Endothelial cell of umbilical vein (primary cell): ENCODE data around the gene SFSWAP. TPM values are rescaled to one million over a fixed set of nuclear protein-coding genes. Genes with fewer than 3 reads are reported as not detected.

Experiments used
- BruUV-seq: library from RNA; stranded (reverse); fragments of 400-500 nt; replicated peaks from 2 replicates; lab custom pipeline; 2021; lab: Mats Ljungman, UMichigan
- CTCF ChIA-PET: fragments of 300-600, 350-600 bp; sonication (Branson Sonifier 250); formaldehyde crosslinking; loops from one replicate; lab custom pipeline; 2021; ENCODE audit warnings: antibody characterized with exemption, inconsistent platforms; lab: Charles Lee
- POLR2A ChIA-PET: fragments of 300-600, 350-600 bp; sonication (Branson Sonifier 250); formaldehyde crosslinking; loops from one replicate; lab custom pipeline; 2021; ENCODE audit warnings: antibody characterized with exemption, inconsistent platforms; lab: Charles Lee
- DNase-seq: peaks from one replicate; pipeline ENCODE4 v3.0.0-alpha.2; 2011; ENCODE audit warnings: low read depth, low spot score
- FAIRE-seq: peaks from 2 replicates; lab custom pipeline; 2011; peaks lifted over from hg19 to GRCh38; lab: Jason Lieb, UNC
- H2AFZ ChIP-seq: 2 replicates; pipeline ENCODE4 v1.6.0; 2012; ENCODE audit warnings: low read depth, low read length, control low read depth, inconsistent platforms
- H3K27ac ChIP-seq: 2 replicates; pipeline ENCODE4 v1.5.1; 2011; ENCODE audit warnings: low read depth, mild to moderate bottlenecking, control low read depth, low read length, moderate library complexity; ENCODE audit not compliant: insufficient read depth
- H3K27me3 ChIP-seq, 2 experiments: 2 replicates each; pipeline versions ENCODE4 v1.6.0 to v1.6.1; 2011; ENCODE audit warnings: low read length in 2 of 2, mixed read lengths in 1 of 2; ENCODE audit not compliant: control insufficient read depth in 2 of 2, insufficient read depth in 2 of 2
- H3K36me3 ChIP-seq, 2 experiments: 2 replicates in 1 of 2; 3 replicates in 1 of 2; pipeline ENCODE4 v1.5.1; 2011; ENCODE audit warnings: low read length in 2 of 2, mild to moderate bottlenecking in 1 of 2, moderate library complexity in 1 of 2; ENCODE audit not compliant: control insufficient read depth in 2 of 2, insufficient read depth in 2 of 2; ENCODE audit errors: extremely low read depth in 1 of 2
- H3K4me1 ChIP-seq: 3 replicates; pipeline ENCODE4 v1.5.1; 2011; ENCODE audit warnings: mild to moderate bottlenecking, low read length; ENCODE audit not compliant: control insufficient read depth, insufficient read depth; ENCODE audit errors: extremely low read depth
- H3K4me2 ChIP-seq: 2 replicates; pipeline ENCODE4 v1.6.1; 2011; ENCODE audit warnings: low read length, control low read depth, mixed read lengths; ENCODE audit not compliant: insufficient read depth
- H3K4me3 ChIP-seq, 3 experiments: fragments of 200-600 bp in 1 of 3; sonication (generic), shearing (Covaris generic) in 1 of 3; replicated peaks in 1 of 3; 2 replicates each; pipeline ENCODE4 v1.5.1; 2011 to 2016; ENCODE audit warnings: control low read depth in 3 of 3, low read length in 3 of 3, mild to moderate bottlenecking in 2 of 3, inconsistent platforms in 1 of 3, low read depth in 1 of 3, moderate library complexity in 1 of 3; ENCODE audit not compliant: insufficient read depth in 1 of 3
- H3K79me2 ChIP-seq: 2 replicates; pipeline ENCODE4 v1.6.0; 2012; ENCODE audit warnings: low read length, inconsistent platforms; ENCODE audit not compliant: control insufficient read depth, insufficient read depth
- H3K9ac ChIP-seq: replicated peaks from 2 replicates; pipeline ENCODE3; 2011; ENCODE audit warnings: low read length, control low read depth; ENCODE audit not compliant: insufficient read depth; ENCODE audit errors: extremely low read depth
- H3K9me1 ChIP-seq: replicated peaks from 3 replicates; pipeline ENCODE4 v1.6.0; 2011; ENCODE audit warnings: mild to moderate bottlenecking, low read length; ENCODE audit not compliant: control insufficient read depth, insufficient read depth; ENCODE audit errors: extremely low read depth
- H3K9me3 ChIP-seq: replicated peaks from 2 replicates; pipeline ENCODE4 v1.5.1; 2012; ENCODE audit warnings: low read length, inconsistent platforms; ENCODE audit not compliant: control insufficient read depth, insufficient read depth
- H4K20me1 ChIP-seq: replicated peaks from 2 replicates; pipeline ENCODE3; 2011; ENCODE audit warnings: mild to moderate bottlenecking, low read length; ENCODE audit not compliant: control insufficient read depth, insufficient read depth; ENCODE audit errors: extremely low read depth
- EZH2 ChIP-seq: IDR thresholded peaks from 2 replicates; pipeline ENCODE4 v1.6.1; 2012; ENCODE audit warnings: borderline replicate concordance, low read depth, mild to moderate bottlenecking, moderate library complexity, low read length, inconsistent platforms; ENCODE audit not compliant: severe bottlenecking
- FOS ChIP-seq: IDR thresholded peaks from 2 replicates; pipeline ENCODE4 v1.6.1; 2011; ENCODE audit warnings: mild to moderate bottlenecking, low read length, moderate library complexity, borderline replicate concordance; ENCODE audit not compliant: insufficient read depth
- GATA2 ChIP-seq: IDR thresholded peaks from 2 replicates; pipeline ENCODE4 v1.7.0; 2011; ENCODE audit warnings: low read depth, mild to moderate bottlenecking, moderate library complexity, mixed read lengths, low read length; ENCODE audit not compliant: insufficient read length, insufficient read depth
- JUN ChIP-seq: IDR thresholded peaks from 2 replicates; pipeline ENCODE4 v1.6.1; 2011; ENCODE audit warnings: borderline replicate concordance, low read depth; ENCODE audit not compliant: insufficient read length, insufficient read depth
- MYC ChIP-seq: IDR thresholded peaks from one replicate; pipeline ENCODE4 v1.6.1; 2011; ENCODE audit warnings: mild to moderate bottlenecking, low read depth, low read length
- POLR2A ChIP-seq: IDR thresholded peaks from 2 replicates; pipeline ENCODE4 v1.6.1; 2012; ENCODE audit warnings: low read depth, mild to moderate bottlenecking, control low read depth, low read length
- POLR2AphosphoS5 ChIP-seq: IDR thresholded peaks from 2 replicates; pipeline ENCODE4 v1.6.1; 2012; ENCODE audit warnings: low read depth, mild to moderate bottlenecking, control low read depth, low read length, moderate library complexity; ENCODE audit not compliant: insufficient read depth
- dilution Hi-C: fragments of 300-500 bp; cut with MboI; formaldehyde crosslinking; loops from one replicate; pipeline ENCODE4 v1.15.0; 2019; ENCODE audit warnings: low sequenced_read_pairs; ENCODE audit not compliant: extremely low pct_ligation_motif_present
- intact Hi-C: fragments of 100-400 bp; cut with micrococcal nuclease; formaldehyde crosslinking; loops from one replicate; pipeline ENCODE4 v1.10.0; 2022
- polyA plus RNA-seq, 4 experiments: library from polyadenylated mRNA; depleted of rRNA in 3 of 4; stranded (reverse) in 3 of 4; unstranded in 1 of 4; fragments of >200 nt; gene quantifications; 2 replicates each; pipeline versions ENCODE4 v1.2.1 to v1.2.3, GENCODE V29; 2011 to 2012; ENCODE audit warnings: missing spikeins in 1 of 4
- total RNA-seq: library from RNA; stranded (reverse); gene quantifications from 2 replicates; pipeline ENCODE4 v1.2.3, GENCODE V29; 2021
- TF ChIP-seq, protein P1 (sequence below): IDR thresholded peaks from 2 replicates; pipeline ENCODE4 v1.6.1; 2011; ENCODE audit not compliant: insufficient read depth, insufficient read length
- TF ChIP-seq, protein P2 (sequence below), 2 donors: IDR thresholded peaks; 1 replicate in 1 of 2; 2 replicates in 1 of 2; pipeline ENCODE4 v1.5.1; 2011; ENCODE audit warnings: low read length in 2 of 2, mild to moderate bottlenecking in 2 of 2, moderate library complexity in 2 of 2, control low read depth in 1 of 2, inconsistent platforms in 1 of 2, low read depth in 1 of 2; ENCODE audit not compliant: insufficient read depth in 1 of 2; ENCODE audit errors: extremely low read depth in 1 of 2

The SFSWAP gene
- total and polyA plus RNA-seq, 2 donors (not counting 3 experiments of a cell fraction or from before 2014, with no cell fraction given) = 38.1 to 53.3 TPM

DNA sequence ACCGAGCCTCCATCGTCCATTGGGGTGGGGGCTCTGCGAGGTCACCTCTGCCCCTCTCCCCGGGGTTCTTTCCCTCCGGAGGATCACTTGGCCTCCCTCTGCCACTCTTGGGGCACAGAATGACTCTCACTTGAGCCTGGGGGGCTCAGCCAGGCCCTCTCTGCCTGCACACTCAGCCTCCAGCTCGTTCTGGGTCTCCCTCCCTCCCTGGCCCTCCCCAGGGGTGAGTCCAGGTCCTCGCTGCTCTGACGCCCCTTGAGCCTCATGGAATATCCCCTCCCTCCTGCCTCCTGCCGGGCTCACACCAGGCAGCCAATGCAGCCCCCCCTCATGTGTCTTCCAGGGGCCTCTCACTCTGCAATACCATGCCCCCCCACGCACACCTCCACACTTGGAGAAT is 17.7 kb upstream of the SFSWAP start:
- Histone ChIP-seq H2AFZ (no peak overlapping the region), H3K4me2 (no peak overlapping the region), H3K9me1 (no peaks in the 10 kb centered on the region), H3K9ac (no peak overlapping the region), H3K79me2 (no peaks in the 10 kb centered on the region), H3K27ac (no peak overlapping the region), H3K4me1 (no peaks in the 10 kb centered on the region), H3K27me3 (no peaks in the 10 kb centered on the region), H4K20me1 (no peaks in the 10 kb centered on the region), H3K36me3 (no peaks in the 10 kb centered on the region), H3K4me3 (no peak overlapping the region), H3K9me3 (no peaks in the 10 kb centered on the region)
- POLR2A ChIA-PET = no interaction called here
- DNase-seq (no peak), FAIRE-seq (no peak)
- CTCF ChIA-PET = no interaction called here
- intact Hi-C loops = no loop called here
- dilution Hi-C loops = no loop called here
- TF ChIP-seq JUN (no peak), MYC (no peak), POLR2A (no peak), POLR2AphosphoS5 (no peak)
- TF ChIP-seq, protein P1, sequence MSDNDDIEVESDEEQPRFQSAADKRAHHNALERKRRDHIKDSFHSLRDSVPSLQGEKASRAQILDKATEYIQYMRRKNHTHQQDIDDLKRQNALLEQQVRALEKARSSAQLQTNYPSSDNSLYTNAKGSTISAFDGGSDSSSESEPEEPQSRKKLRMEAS = no peak
- no TSS peak for BruUV-seq

DNA sequence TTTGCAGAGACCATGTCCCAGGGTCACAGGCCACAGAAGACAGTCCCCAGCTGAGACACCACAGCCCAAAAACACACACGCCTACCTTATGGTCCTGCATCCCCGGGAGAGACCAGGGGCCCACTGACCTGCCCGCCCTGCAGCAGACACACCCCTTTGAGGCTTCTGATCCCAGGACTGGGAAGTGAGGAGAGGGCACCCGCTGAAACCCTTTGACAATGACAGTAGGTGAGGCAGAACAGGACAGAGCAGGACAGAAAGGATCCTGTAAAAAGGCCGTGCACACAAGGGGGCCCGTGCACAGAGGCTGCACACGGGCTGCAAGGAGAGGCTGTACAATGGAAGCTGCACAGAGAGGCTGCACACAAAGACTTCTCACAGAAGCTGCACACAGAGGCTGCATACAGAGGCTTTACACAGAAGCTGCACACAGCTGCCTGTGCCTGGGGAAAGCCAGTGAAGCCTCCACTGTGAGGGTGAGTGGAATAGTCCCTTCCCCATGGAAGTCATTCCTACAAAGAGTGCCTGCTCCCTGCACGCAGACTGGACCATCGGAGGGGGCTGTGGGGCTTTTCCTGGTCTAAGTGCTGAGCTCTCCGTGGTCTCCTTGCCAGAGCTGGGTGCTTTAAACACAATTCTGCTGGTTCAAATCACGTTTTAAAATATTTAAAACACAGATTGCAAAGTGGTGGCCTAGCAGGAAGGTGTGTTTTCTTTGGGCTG is 16.6 kb upstream of the SFSWAP start:
- CTCF ChIA-PET = no interaction called here

More for the DNA sequence above, 16.6 kb upstream of the SFSWAP start:
- Histone ChIP-seq H4K20me1 (no peaks in the 10 kb centered on the region), H3K9me3 (no peaks in the 10 kb centered on the region), H3K4me3 (no peak overlapping the region), H3K36me3 (no peaks in the 10 kb centered on the region), H2AFZ (no peak overlapping the region), H3K9me1 (no peaks in the 10 kb centered on the region), H3K9ac (no peak overlapping the region), H3K4me2 (no peak overlapping the region), H3K27me3 (no peaks in the 10 kb centered on the region), H3K4me1 (no peaks in the 10 kb centered on the region), H3K79me2 (no peaks in the 10 kb centered on the region), H3K27ac (no peak overlapping the region)
- no TSS peak for BruUV-seq
- intact Hi-C loops (no loop called here), dilution Hi-C loops (no loop called here)
- POLR2A ChIA-PET = no interaction called here
- no peak for TF ChIP-seq FOS
- TF ChIP-seq POLR2AphosphoS5 = no peak
- no peak for TF ChIP-seq POLR2A
- TF ChIP-seq, protein P1 = no peak
- no peak for TF ChIP-seq MYC
- TF ChIP-seq JUN = no peak
- TF ChIP-seq, protein P2, sequence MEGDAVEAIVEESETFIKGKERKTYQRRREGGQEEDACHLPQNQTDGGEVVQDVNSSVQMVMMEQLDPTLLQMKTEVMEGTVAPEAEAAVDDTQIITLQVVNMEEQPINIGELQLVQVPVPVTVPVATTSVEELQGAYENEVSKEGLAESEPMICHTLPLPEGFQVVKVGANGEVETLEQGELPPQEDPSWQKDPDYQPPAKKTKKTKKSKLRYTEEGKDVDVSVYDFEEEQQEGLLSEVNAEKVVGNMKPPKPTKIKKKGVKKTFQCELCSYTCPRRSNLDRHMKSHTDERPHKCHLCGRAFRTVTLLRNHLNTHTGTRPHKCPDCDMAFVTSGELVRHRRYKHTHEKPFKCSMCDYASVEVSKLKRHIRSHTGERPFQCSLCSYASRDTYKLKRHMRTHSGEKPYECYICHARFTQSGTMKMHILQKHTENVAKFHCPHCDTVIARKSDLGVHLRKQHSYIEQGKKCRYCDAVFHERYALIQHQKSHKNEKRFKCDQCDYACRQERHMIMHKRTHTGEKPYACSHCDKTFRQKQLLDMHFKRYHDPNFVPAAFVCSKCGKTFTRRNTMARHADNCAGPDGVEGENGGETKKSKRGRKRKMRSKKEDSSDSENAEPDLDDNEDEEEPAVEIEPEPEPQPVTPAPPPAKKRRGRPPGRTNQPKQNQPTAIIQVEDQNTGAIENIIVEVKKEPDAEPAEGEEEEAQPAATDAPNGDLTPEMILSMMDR (IDR thresholded peaks at IDR 0.05; ENCODE audit: extremely low read depth in 1 of 2, insufficient read depth in 1 of 2, low read depth in 1 of 2, low read length in 2 of 2) = no peak
- TF ChIP-seq GATA2 = no peak
- TF ChIP-seq EZH2 = no peak
- FAIRE-seq = no peak
- DNase-seq = no peak
